ENCODE results near the gene KRT23. TPM values are rescaled to one million over a fixed set of nuclear protein-coding genes. Genes with fewer than 3 reads are reported as not detected.

KRT23 gene
- total RNA-seq, 2 experiments from 2014 or later = not detected

DNA sequence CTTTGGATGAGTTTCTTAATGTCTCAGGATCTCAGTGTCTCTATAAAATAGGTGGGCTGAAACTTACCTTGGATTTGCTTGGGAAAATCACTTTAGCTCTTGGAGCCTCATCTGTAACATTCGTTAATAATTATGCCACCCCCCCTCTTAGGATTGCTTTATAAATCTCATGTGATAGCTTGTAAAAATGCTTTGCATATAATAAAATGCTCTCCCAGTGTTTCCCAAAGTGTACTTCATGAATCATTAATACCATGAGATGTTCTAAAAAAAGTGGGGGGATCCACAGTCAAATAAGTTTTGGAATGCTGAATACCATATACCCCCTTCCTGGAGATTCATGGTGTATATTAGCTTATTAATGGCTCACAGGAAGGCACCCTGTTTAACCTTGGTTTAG, 24.1 kb upstream of the KRT23 start:
- Mint-ChIP-seq H3K9me3 (no peaks in the 10 kb centered on the region), H3K36me3 (ENCODE audit: low read depth) (no peaks in the 10 kb centered on the region), H3K4me3 (no peak overlapping the region), H3K4me1 (peaks cover 6% of the 10 kb centered on the region), H3K27me3 (peaks cover 9% of the 10 kb centered on the region), H3K27ac (no peak overlapping the region)
- ChIA-PET CTCF (interaction anchor here (1.0 to 1.3 kb wide), 2 partner anchors 17 to 52 kb away, joined by 3 read pairs; no protein-coding TSS in a partner anchor), POLR2A (no interaction called here)
- DNase-seq = no peak

DNA sequence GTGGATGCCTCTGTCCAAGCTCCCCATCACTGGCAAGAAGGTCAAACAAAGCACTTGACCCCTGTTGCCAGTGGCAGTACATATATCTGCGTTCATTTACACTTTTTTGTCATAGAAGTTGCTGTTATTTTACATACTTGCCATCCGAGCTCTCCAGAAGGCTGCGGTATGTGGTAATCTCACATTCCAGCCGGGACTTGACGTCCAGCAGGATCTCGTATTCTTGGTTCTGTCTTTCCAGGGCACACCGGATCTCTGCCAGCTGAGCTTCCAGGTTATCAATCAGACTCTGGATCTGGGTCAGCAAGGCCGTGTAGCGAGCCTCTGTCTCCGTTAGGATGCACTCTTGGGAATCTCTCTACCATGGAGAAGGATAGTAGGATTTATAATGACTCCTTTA, 22.7 kb upstream of the KRT23 start:
- H3K27ac Mint-ChIP-seq = no peak overlapping the region
- no peaks in the 10 kb centered on the region for H3K36me3 Mint-ChIP-seq (ENCODE audit: low read depth)
- H3K4me3 Mint-ChIP-seq = no peak overlapping the region
- H3K4me1 Mint-ChIP-seq = peaks cover 6% of the 10 kb centered on the region
- CTCF ChIA-PET = no interaction called here
- H3K27me3 Mint-ChIP-seq = peaks cover 5% of the 10 kb centered on the region
- DNase-seq = no peak
- POLR2A ChIA-PET = no interaction called here
- no peaks in the 10 kb centered on the region for H3K9me3 Mint-ChIP-seq

GRCh38 chr17:40958086-40958953, 20.9 kb upstream of the KRT23 start:
- ChIA-PET POLR2A (no interaction called here), CTCF (no interaction called here)
- no peaks in the 10 kb centered on the region for H3K36me3 Mint-ChIP-seq (ENCODE audit: low read depth)
- peaks cover 6% of the 10 kb centered on the region for H3K4me1 Mint-ChIP-seq
- no peak overlapping the region for H3K4me3 Mint-ChIP-seq
- H3K27ac Mint-ChIP-seq = no peak overlapping the region
- H3K27me3 Mint-ChIP-seq = peaks cover 11% of the 10 kb centered on the region
- DNase-seq = no peak
- H3K9me3 Mint-ChIP-seq = no peaks in the 10 kb centered on the region

DNA sequence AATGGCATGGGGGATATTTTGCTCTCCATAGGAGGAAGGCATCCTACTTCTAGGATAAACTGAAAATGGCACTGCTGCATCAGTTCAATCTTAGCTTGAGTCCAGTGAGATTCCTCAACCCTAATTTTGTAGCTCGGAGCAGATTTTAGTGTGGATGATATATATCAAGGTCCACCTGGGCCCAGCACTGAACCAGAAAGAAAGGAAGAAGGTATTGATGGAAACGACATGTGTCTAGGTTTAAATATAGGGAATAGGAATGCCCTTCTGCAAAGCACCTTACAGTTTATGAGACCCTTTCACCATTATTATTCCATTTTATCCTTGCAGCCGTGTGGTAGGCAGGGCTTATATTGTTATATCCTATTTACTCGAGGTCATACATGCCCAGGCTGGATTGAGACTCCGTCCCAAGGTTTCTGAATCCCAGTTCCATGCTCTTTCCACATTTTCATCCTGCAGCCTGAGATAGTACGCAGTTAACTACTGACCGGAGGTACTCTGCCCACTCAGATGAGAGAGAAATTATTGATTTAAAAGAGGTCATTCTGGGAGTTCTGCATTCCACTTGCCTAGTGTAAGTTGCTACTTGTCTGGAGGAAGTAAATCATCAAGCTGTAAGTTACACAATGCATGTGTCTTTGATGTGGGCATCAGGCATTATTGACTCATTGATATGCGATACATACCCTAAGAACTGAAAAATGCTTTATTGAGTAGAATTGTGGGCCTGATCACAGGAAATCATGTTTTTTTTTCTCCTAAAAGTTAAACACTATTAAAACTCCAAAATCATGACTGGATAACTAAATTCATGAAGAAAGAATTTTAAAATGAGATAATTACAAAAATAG, 19.2 kb upstream of the KRT23 start:
- Mint-ChIP-seq H3K27me3 (peaks cover 18% of the 10 kb centered on the region), H3K27ac (no peak overlapping the region), H3K4me1 (peaks cover 6% of the 10 kb centered on the region), H3K9me3 (no peaks in the 10 kb centered on the region), H3K36me3 (ENCODE audit: low read depth) (no peaks in the 10 kb centered on the region), H3K4me3 (no peak overlapping the region)
- ChIA-PET CTCF (no interaction called here), POLR2A (no interaction called here)
- no peak for DNase-seq

DNA sequence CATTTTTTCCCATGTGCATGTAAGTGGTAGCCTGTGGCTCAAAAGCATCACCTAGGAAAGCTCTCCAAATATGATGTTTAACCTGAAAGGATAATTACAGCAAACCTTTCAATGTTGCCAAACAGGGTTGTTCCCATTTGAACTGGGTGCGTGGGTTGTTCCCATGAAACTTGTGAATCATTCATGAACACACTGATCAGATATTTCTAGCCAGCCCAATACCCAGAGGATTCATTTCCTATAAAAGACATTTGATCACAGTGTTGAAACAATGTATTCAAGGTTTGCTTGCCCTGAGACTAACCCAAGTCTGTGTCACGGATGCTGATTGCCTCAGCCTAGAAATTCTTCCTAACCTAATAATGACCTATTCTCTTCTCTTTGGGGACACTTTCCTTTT, 16.4 kb upstream of the KRT23 start:
- H3K4me1 Mint-ChIP-seq = no peaks in the 10 kb centered on the region
- peaks cover 39% of the 10 kb centered on the region for H3K27me3 Mint-ChIP-seq
- ChIA-PET POLR2A (no interaction called here), CTCF (interaction anchor here (0.7 kb wide), 1 partner anchor 89 kb away, joined by 3 read pairs; no protein-coding TSS in a partner anchor)
- H3K27ac Mint-ChIP-seq = no peak overlapping the region
- no peak overlapping the region for H3K4me3 Mint-ChIP-seq
- no peak for DNase-seq
- no peaks in the 10 kb centered on the region for H3K9me3 Mint-ChIP-seq
- no peaks in the 10 kb centered on the region for H3K36me3 Mint-ChIP-seq (ENCODE audit: low read depth)

DNA sequence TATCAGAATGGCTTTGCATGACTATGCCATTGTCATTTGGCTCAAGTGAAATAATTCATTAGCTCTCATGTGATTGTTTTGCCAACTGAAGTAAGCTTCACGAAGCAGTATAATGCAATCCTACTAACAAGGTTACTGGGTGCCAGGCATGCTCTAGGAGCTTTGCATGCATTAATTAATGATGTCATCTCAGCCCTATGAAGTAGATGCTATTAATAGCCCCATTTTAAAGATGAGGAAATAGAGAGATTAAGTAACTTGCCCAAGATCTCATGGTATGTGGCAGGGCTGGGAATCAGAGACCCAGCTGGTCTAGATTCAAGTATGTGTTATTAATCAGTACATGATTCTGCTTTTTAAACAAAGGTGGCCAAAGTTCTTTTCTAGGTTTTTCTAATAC, 15.2 kb upstream of the KRT23 start:
- no peak for DNase-seq
- Mint-ChIP-seq H3K27ac (no peak overlapping the region), H3K9me3 (no peaks in the 10 kb centered on the region), H3K4me1 (no peaks in the 10 kb centered on the region), H3K36me3 (ENCODE audit: low read depth) (no peaks in the 10 kb centered on the region), H3K27me3 (peaks cover 48% of the 10 kb centered on the region), H3K4me3 (no peak overlapping the region)
- ChIA-PET POLR2A (interaction anchor here (0.6 kb wide), 1 partner anchor 736 kb away, joined by 3 read pairs; no protein-coding TSS in a partner anchor), CTCF (interaction anchor here (1.2 kb wide), 1 partner anchor 710 kb away, joined by 5 read pairs; no protein-coding TSS in a partner anchor)

- H3K27me3 Mint-ChIP-seq = peaks cover 51% of the 10 kb centered on the region
- H3K4me3 Mint-ChIP-seq = no peak overlapping the region
- no peak for DNase-seq
- no peaks in the 10 kb centered on the region for H3K36me3 Mint-ChIP-seq (ENCODE audit: low read depth)
- ChIA-PET POLR2A (no interaction called here), CTCF (interaction anchor here (1.2 kb wide), 1 partner anchor 711 kb away, joined by 5 read pairs; no protein-coding TSS in a partner anchor)
- no peaks in the 10 kb centered on the region for H3K9me3 Mint-ChIP-seq
- H3K27ac Mint-ChIP-seq = no peak overlapping the region
- H3K4me1 Mint-ChIP-seq = no peaks in the 10 kb centered on the region
These were observed 14.7 kb upstream of the KRT23 start for GRCh38 chr17:40952154-40952553.

DNA sequence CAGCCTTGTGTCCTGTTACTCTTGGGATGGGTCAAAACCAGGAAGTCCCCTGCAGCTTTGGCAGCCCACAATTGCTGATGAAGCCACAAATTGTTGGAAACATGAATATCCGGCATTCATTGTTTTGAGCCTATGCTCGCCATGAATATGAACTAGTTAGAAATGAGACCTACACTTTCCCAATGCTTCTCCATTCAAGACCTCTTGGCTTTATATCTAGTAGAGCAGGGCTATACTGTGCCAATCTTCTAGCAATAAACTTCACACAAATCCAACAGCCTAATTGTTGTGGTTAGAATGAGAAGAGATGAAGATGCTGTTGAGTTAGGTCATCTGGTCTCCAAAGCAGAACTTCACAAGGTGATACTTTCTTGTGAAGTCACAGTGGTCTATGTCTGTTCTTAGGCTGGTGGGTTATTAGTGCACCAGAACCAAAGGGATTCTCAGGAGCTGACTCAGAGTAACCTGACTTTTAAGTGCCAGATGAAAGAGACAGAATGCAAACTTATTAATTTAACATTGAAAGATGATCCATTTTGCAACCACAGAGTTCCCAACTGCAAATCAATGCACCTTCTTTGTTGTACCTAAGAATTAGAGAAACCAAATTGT, 13.7 kb upstream of the KRT23 start:
- ChIA-PET CTCF (interaction anchor here (0.6 kb wide), 1 partner anchor 524 kb away, joined by 4 read pairs; no protein-coding TSS in a partner anchor), POLR2A (no interaction called here)
- Mint-ChIP-seq H3K4me3 (no peak overlapping the region), H3K4me1 (no peaks in the 10 kb centered on the region), H3K36me3 (ENCODE audit: low read depth) (no peaks in the 10 kb centered on the region), H3K27ac (no peak overlapping the region), H3K27me3 (peaks cover 55% of the 10 kb centered on the region), H3K9me3 (no peaks in the 10 kb centered on the region)
- no peak for DNase-seq

GRCh38 chr17:40950176-40950575, 12.7 kb upstream of the KRT23 start:
- peaks cover 60% of the 10 kb centered on the region for H3K27me3 Mint-ChIP-seq
- no peaks in the 10 kb centered on the region for H3K4me1 Mint-ChIP-seq
- H3K27ac Mint-ChIP-seq = no peak overlapping the region

DNA sequence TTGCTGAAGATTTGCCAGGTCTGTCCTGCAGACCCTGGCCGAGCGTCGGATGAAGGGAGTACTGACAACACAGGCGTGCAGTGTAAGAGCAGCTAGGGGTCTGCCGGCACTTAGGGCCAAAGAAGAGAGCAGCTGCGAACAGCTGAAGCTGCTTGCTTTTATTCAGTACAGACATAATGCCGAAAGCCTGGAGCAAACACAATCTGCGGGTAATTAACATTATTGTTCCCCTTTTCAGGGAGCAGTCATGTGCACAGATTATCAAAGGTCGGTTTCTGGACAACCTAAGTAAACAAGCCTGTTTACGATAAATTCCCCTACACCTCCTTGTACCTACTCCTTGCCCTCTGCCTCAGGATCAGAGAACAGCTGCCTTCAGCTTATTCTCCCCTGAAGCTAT, 12.0 kb upstream of the KRT23 start:
- Mint-ChIP-seq H3K4me3 (no peak overlapping the region), H3K27ac (no peak overlapping the region), H3K4me1 (no peaks in the 10 kb centered on the region), H3K36me3 (ENCODE audit: low read depth) (no peaks in the 10 kb centered on the region), H3K9me3 (no peaks in the 10 kb centered on the region), H3K27me3 (peaks cover 63% of the 10 kb centered on the region)
- no peak for DNase-seq
- CTCF ChIA-PET = no interaction called here
- POLR2A ChIA-PET = no interaction called here

More at GRCh38 chr17:40950176-40950575, 12.7 kb upstream of the KRT23 start:
- Mint-ChIP-seq H3K4me3 (no peak overlapping the region), H3K36me3 (ENCODE audit: low read depth) (no peaks in the 10 kb centered on the region), H3K9me3 (no peaks in the 10 kb centered on the region)
- CTCF ChIA-PET = no interaction called here
- POLR2A ChIA-PET = no interaction called here
- DNase-seq = no peak

DNA sequence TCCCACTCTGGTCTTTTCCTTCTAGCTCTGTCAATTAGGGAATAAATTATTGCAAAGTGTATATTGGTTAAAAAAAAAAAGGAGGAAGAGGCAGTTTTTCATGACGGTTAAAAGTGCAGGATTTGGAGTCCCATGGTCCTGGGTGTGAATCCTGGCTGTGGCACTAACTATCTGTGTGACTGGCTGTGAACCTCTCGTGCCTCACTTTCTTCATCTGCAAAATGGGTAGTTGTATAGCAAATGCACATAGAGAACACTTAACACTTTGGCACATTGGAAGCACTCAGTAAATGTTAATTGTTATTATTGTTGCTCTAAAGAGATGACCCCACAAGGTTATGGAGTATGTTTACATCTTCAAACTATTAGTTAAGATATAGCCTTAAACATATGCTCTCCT, 10.5 kb upstream of the KRT23 start:
- H3K27me3 Mint-ChIP-seq = peaks cover 55% of the 10 kb centered on the region
- no peak overlapping the region for H3K4me3 Mint-ChIP-seq
- ChIA-PET POLR2A (no interaction called here), CTCF (no interaction called here)
- DNase-seq = no peak
- no peaks in the 10 kb centered on the region for H3K36me3 Mint-ChIP-seq (ENCODE audit: low read depth)
- H3K4me1 Mint-ChIP-seq = no peaks in the 10 kb centered on the region
- H3K27ac Mint-ChIP-seq = no peak overlapping the region
- H3K9me3 Mint-ChIP-seq = no peaks in the 10 kb centered on the region

GRCh38 chr17:40945414-40945813, 8.0 kb upstream of the KRT23 start:
- no peaks in the 10 kb centered on the region for H3K4me1 Mint-ChIP-seq
- H3K27me3 Mint-ChIP-seq = peaks cover 47% of the 10 kb centered on the region
- no peak overlapping the region for H3K4me3 Mint-ChIP-seq
- POLR2A ChIA-PET = no interaction called here
- no peaks in the 10 kb centered on the region for H3K9me3 Mint-ChIP-seq
- no peaks in the 10 kb centered on the region for H3K36me3 Mint-ChIP-seq (ENCODE audit: low read depth)
- CTCF ChIA-PET = no interaction called here
- H3K27ac Mint-ChIP-seq = no peak overlapping the region
- DNase-seq = no peak

- CTCF ChIA-PET = no interaction called here
- H3K4me3 Mint-ChIP-seq = no peak overlapping the region
- POLR2A ChIA-PET = no interaction called here
- H3K27ac Mint-ChIP-seq = no peak overlapping the region
- DNase-seq = no peak
- no peaks in the 10 kb centered on the region for H3K4me1 Mint-ChIP-seq
- no peaks in the 10 kb centered on the region for H3K36me3 Mint-ChIP-seq (ENCODE audit: low read depth)
- no peaks in the 10 kb centered on the region for H3K9me3 Mint-ChIP-seq
- H3K27me3 Mint-ChIP-seq = peaks cover 40% of the 10 kb centered on the region
These were observed 7.1 kb upstream of the KRT23 start for GRCh38 chr17:40944531-40944930.

All from activated CD4-positive, alpha-beta T cell treated with anti-CD3 and anti-CD28 coated beads, Interleukin-2, amount 10 ng/mL, durations not matched to agents 7 days and 5 days (primary cell).